SIG-M5 treated with dmso at 0.1 percent for 504 hours (cell line): ENCODE measurements around the gene ZNF598.
"Not testable (repeated sequence)": the region's sequence is repeated elsewhere in the genome, so short reads cannot be mapped to it uniquely, and the experiment has no call there.

ENCODE experiments used
- DNase-seq: peaks from one replicate; lab custom pipeline; 2025; ENCODE audit not compliant: unreplicated experiment; lab: John Stamatoyannopoulos, UW

ZNF598 gene

GRCh38 chr16:2040787-2041522 is 31.3 kb upstream of the ZNF598 start:
- no peak for DNase-seq

- no peak for DNase-seq
Observed at GRCh38 chr16:2040041-2040786, 30.6 kb upstream of the ZNF598 start.

DNA sequence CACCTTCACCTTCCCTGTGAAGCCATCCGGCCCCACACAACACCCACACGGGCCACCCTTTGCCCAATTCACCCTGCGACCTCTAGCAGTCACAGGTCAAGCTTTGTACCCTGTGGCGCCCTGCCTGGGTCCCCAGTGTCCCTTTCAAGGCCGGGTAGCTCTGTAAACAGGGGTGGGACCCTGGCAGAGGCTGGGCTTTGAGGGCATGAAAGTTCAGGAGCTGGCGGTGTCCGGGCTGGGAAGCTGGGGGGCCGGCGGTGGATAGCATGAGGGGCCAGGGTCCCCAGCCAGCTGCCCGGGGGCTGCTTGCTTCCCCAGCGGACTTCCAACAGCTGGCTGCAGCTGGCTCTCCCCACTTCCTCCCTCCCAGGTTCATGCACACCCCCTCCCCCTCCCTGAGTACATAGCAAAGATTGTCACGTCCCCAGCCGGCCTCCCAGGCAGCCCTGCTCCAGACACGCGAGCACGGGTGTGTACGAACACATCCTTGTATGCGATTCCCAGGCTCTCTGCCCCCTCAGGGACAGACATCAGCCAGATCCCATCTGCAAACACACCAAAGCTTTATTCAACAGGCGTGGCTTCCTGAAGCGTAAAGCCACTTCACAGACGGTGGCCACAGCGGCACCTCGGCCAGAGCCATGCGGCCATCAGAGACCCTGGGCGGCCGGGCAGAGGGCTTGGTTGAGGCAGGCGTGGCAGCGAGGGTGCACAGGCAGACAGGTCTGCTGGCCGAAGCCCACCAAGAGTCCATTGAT is 29.8 kb upstream of the ZNF598 start:
- peak; percentile 16 for DNase-seq

- no peak for DNase-seq
Observed at GRCh38 chr16:2038382-2039231, 29.0 kb upstream of the ZNF598 start.

DNA sequence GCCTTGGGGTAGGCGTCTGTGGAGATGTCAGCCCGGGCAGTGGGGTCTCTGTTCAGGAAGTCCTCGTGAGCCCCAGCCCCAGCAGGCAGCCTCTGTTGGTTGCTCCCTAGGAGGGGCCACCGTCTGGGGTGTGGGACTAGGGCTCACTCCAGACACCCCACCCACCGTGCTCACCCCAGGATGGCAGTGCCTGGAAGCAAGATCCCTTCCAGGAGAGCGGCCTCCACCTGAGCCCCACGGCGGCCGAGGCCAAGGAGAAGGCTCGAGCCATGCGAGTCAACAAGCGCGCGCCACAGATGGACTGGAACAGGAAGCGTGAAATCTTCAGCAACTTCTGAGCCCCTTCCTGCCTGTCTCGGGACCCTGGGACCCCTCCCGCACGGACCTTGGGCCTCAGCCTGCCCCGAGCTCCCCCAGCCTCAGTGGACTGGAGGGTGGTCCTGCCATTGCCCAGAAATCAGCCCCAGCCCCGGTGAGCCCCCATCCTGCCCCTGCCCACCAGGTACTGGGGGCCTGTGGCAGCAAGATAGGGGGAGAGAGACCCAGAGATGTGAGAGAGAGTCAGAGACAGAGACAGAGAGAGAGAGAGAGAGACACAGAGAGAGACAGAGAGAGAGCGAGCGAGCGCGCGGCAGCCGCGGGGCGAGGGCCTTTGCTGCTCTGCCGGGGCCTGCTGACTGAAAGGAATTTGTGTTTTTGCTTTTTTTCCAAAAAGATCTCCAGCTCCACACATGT is 28.2 kb upstream of the ZNF598 start:
- DNase-seq: no peak

GRCh38 chr16:2037115-2037514 is 27.5 kb upstream of the ZNF598 start:
- DNase-seq: no peak

- no peak for DNase-seq
Observed at GRCh38 chr16:2036200-2036966, 26.8 kb upstream of the ZNF598 start.

GRCh38 chr16:2035431-2036199 is 26.0 kb upstream of the ZNF598 start:
- DNase-seq: no peak

GRCh38 chr16:2034696-2035430 is 25.2 kb upstream of the ZNF598 start:
- no peak for DNase-seq

DNA sequence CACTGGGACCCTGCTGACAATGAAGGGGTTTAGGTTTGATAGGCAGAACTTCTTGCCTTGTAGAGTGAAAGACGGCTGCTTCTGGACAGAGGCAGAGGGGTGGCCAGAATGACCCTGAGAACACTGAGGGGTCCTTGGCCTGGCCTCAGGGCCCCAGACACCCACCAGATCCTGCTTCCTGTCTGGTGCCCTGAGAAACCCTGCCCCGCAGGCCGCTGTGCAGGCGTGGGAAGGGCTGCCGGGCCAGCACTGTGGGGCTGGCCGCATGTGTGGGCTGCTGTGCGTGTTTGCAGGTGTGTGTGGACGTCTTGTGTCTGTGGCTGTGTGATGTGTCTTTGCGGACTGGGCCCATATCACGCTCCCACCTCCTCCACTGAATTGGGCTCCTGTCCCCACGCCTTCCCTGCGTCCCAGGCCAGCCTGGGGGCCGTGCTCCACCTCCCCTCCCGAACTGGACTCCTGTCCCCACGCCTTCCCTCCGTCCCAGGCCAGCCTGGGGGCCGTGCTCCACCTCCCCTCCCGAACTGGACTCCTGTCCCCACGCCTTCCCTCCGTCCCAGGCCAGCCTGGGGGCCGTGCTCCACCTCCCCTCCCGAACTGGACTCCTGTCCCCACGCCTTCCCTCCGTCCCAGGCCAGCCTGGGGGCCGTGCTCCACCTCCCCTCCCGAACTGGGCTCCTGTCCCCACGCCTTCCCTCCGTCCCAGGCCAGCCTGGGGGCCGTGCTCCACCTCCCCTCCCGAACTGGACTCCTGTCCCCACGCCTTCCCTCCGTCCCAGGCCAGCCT is 24.5 kb upstream of the ZNF598 start:
- DNase-seq: not testable (repeated sequence)

DNA sequence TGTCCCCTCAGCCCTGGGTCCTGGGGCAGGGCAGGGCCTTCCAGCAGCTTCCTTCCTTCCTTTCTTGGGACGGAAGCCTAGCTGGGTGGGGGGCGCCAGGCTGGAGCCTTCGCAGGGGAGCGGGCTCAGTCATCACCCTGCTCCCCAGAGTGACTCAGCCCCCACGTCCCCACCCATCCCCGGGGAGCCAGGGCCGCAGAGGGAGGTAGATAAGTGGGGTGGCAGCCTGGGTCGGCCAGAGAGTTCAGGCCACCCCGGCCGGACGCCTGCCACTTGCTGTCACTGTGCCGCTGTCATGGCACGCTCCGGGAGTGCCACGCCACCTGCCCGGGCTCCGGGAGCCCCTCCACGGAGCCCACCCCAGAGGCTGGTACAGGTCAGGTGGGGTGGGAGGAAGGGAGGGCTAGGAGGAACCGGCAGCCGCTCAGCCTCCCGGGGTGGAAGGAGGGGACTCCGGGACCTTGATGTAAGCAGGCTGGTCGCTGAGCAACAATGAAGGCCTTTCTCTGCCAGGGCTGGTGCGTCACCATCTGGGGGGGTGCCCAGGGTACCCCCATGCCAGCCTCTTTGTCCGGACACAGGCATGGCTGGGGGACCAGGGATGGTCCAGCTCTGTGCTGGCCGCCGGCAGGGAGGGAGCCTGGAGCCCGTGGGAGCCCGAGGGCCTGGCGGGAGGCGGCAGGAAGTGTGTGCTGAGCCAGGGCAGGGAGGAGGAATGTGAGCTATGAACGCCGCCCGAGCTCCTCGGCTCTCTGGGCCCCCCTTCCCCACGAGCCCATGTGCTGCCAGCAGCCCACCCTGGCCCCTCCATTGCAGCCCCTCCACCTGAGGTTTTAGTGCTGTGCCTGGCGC is 23.7 kb upstream of the ZNF598 start:
- DNase-seq: no peak

DNA sequence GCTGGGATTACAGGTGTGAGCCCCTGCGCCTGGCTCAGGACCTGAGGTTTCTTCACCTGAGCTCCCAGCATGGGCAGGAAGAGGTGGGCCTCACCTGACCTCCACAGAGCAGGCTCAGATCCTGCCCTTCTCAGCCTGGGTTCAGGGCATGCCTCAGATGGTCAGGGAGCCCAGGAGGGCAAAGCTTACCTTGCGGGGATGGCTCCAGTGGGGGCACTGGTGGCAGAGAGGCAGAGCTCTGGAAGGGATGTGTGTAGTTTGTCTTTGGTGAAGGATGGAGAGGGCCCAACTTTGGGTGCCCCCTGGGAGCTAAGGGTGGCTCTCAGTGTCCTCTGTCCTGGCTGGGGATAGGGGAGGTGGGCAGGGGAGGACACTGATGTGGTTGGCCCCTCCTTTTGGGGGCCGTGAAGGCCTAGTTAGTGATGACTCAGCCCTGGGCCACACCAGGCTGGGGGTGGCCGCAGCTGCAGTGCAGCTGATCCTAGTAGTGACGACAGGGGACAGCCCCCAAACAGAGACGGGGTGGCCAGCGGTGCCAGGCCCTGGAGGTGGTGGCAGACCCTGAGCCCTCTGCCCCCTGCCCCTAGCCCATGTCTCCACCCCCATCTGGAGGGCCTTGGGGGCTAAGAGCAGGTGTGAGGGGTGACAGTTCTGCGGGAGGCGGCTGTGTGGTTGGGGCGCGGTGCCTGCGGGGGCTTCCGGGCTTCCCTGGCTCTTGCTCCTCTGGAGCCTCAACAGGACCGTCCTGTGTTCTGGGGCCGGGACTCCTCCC is 22.9 kb upstream of the ZNF598 start:
- no peak for DNase-seq

- DNase-seq: no peak
Observed at GRCh38 chr16:2031081-2031577, 21.5 kb upstream of the ZNF598 start.

DNA sequence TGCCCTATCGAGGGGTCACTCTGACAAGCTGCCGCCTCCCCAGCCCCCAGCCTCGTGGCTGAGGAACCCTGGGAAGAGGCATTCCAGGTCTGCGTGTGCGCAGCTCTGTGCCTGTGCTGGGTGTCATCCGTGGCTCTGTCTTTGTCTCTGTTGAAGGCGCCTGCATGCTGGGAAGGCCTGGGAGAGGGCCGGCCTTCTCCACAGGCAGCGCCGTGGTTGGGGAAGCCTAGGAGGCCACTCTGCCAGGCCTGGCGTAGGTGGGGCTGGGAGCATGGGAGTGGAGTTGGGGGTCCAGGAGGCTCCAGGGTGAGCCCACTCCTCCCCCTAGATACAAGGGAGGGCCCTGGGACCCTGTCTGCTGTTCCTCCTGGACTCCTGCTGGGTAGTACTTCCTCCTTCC is 20.4 kb upstream of the ZNF598 start:
- no peak for DNase-seq

- no peak for DNase-seq
Observed at GRCh38 chr16:2029350-2029749, 19.7 kb upstream of the ZNF598 start.
